ENCODE data around the gene LPO. TPM values are rescaled to one million over a fixed set of nuclear protein-coding genes. Genes with fewer than 3 reads are reported as not detected.

LPO gene
- total RNA-seq, 1 donor from 2014 or later = not detected

DNA sequence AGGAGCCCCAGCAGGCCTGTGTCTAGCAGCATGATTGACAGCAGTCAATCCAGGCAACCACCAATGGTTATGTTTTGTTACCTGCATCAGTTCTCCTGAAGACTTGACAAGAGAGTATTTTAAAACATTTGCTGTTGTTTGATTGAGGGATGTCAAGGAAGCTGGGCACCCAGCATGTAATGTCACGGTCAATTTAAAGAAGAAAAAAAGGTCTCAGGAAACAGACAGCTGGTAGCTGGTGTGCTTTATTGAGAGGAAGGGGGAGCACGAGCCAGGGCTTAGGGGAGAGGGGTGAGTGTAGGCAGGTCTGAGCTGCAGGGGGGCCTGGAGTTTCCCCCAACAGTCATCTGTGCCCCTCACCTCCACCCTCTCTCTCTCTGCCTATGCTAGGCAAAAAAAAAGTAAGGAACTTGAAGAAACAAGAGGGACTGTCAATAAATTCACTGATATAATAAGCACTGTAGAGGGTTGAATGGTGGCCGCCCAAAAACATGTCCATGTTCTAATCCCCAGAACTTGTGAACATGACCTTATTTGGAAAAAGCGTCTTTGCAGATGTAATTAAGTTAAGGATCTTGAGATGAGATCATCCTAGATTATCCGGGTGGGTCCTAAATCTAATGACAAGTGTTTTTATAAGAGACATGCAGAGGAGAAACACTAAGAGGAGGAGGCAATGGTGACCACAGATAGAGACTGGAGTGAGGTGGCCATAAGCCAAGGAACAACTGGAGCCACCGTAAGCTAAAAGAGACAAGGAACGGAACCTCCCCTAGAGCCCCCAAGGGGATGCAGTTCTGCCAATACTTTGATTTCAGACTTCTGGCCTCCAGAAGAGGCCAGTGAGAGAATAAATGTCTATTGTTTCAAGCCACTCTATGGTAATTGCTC is 75.7 kb downstream of the LPO start:
- H3K4me1 Mint-ChIP-seq = peaks cover 15% of the 10 kb centered on the region
- intact Hi-C loops (cut with micrococcal nuclease) = no loop called here
- H3K27me3 Mint-ChIP-seq = no peaks in the 10 kb centered on the region
- H3K4me3 Mint-ChIP-seq = no peak overlapping the region
- no peaks in the 10 kb centered on the region for H3K9me3 Mint-ChIP-seq
- CTCF ChIA-PET = interaction anchor here (1.0 to 4.7 kb wide), 6 partner anchors 10 to 691 kb away, joined by 3 to 103 read pairs (median 7); partner anchors contain the start of gene RNF43
- no peaks in the 10 kb centered on the region for H3K36me3 Mint-ChIP-seq (ENCODE audit: low read depth)
- TF ChIP-seq, protein P1, sequence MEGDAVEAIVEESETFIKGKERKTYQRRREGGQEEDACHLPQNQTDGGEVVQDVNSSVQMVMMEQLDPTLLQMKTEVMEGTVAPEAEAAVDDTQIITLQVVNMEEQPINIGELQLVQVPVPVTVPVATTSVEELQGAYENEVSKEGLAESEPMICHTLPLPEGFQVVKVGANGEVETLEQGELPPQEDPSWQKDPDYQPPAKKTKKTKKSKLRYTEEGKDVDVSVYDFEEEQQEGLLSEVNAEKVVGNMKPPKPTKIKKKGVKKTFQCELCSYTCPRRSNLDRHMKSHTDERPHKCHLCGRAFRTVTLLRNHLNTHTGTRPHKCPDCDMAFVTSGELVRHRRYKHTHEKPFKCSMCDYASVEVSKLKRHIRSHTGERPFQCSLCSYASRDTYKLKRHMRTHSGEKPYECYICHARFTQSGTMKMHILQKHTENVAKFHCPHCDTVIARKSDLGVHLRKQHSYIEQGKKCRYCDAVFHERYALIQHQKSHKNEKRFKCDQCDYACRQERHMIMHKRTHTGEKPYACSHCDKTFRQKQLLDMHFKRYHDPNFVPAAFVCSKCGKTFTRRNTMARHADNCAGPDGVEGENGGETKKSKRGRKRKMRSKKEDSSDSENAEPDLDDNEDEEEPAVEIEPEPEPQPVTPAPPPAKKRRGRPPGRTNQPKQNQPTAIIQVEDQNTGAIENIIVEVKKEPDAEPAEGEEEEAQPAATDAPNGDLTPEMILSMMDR (IDR thresholded peaks at IDR 0.05) = no peak
- H3K27ac Mint-ChIP-seq = no peak overlapping the region
- DNase-seq (no peak), ATAC-seq (ENCODE audit: low read depth) (no peak)
- POLR2A ChIA-PET = interaction anchor here (0.6 to 27.9 kb wide), 6 partner anchors 13 to 691 kb away, joined by 3 to 3007 read pairs (median 6); partner anchors contain the start of gene TSPOAP1

DNA sequence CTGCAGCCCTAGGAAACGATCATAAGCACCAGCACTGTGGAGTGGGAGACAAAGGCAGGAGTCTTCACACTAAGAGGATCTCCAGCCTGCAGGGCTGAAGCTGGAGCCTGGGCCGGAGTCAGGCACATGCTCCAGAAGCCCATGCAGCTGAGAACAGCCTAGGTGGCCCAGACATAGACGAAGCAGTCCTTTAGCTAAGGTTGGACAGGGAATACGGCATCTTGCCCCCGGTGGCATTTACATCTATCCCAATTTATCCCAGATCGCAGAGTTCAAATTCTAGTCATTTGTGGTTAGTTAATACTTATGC is 76.3 kb downstream of the LPO start:
- POLR2A ChIA-PET = interaction anchor here (1.0 to 27.9 kb wide), 3 partner anchors 12 to 103 kb away, joined by 3 to 3007 read pairs (median 130); partner anchors contain the start of gene TSPOAP1
- TF ChIP-seq, protein P1 (IDR thresholded peaks at IDR 0.05) = no peak
- CTCF ChIA-PET = interaction anchor here (1.0 to 4.7 kb wide), 5 partner anchors 11 to 191 kb away, joined by 3 to 103 read pairs (median 8); partner anchors contain the start of gene RNF43
- no peak overlapping the region for H3K4me3 Mint-ChIP-seq
- H3K27ac Mint-ChIP-seq = no peak overlapping the region
- no peaks in the 10 kb centered on the region for H3K36me3 Mint-ChIP-seq (ENCODE audit: low read depth)
- peaks cover 15% of the 10 kb centered on the region for H3K4me1 Mint-ChIP-seq
- H3K27me3 Mint-ChIP-seq = no peaks in the 10 kb centered on the region
- intact Hi-C loops (cut with micrococcal nuclease) = no loop called here
- no peak for DNase-seq
- no peak for ATAC-seq (ENCODE audit: low read depth)
- H3K9me3 Mint-ChIP-seq = no peaks in the 10 kb centered on the region

DNA sequence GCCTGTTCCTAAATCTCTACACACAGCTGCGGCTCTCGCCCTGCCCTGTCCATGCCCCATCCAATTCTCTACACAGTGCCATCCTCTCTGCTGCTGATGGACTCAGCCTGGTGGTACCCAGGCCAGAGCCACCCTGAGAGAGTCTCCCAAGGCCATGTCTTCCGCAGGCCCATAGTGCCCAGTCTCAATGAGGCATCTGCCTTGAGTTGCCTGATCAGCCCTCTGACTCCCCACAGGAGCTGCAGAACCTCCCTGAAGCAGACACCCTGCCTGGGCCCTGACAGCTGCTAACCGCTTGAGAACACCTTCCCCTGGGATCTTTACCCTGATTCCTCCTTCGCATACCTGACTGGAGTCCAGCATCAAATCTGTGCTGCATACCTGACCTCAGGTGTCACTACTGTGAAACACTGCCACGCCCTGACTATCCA is 76.9 kb downstream of the LPO start:
- no peak overlapping the region for H3K27ac Mint-ChIP-seq
- CTCF ChIA-PET = interaction anchor here (1.0 to 4.7 kb wide), 9 partner anchors 11 to 190 kb away, joined by 3 to 129 read pairs (median 12); partner anchors contain the start of genes RNF43 and SUPT4H1

DNA sequence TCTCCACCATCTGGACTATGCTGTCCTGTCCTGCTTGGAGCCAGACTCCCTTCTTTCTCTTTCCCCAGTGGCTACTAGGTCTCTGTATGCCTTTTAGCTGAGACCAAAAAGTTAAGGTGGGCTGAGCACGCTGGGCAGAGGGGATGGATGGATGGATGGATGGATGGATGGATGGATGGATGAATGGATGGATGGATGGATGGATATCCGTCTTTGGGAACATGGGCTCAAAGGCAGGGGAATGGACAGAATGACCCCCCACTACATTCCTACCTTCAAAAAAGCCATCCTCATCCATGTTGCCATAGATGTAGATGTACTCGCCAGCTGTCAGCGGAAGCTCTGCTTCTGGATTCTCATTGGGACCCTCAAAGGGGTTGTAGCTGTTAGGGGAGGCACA is 77.4 kb downstream of the LPO start:
- Mint-ChIP-seq H3K4me1 (peaks cover 15% of the 10 kb centered on the region), H3K27ac (no peak overlapping the region), H3K4me3 (no peak overlapping the region), H3K9me3 (no peaks in the 10 kb centered on the region), H3K27me3 (no peaks in the 10 kb centered on the region), H3K36me3 (ENCODE audit: low read depth) (no peaks in the 10 kb centered on the region)
- TF ChIP-seq, protein P1 (IDR thresholded peaks at IDR 0.05) = no peak
- ChIA-PET CTCF (interaction anchor here (1.4 to 4.7 kb wide), 7 partner anchors 12 to 132 kb away, joined by 3 to 129 read pairs (median 42); partner anchors contain the start of genes RNF43 and SUPT4H1), POLR2A (interaction anchor here (4.1 to 27.9 kb wide), 3 partner anchors 11 to 38 kb away, joined by 94 to 3007 read pairs (median 130); partner anchors contain the start of genes SUPT4H1 and TSPOAP1)
- ATAC-seq (ENCODE audit: low read depth) (no peak), DNase-seq (no peak)
- intact Hi-C loops (cut with micrococcal nuclease) = no loop called here

More for the DNA sequence above, 76.9 kb downstream of the LPO start:
- TF ChIP-seq, protein P1 (IDR thresholded peaks at IDR 0.05) = no peak
- intact Hi-C loops (cut with micrococcal nuclease) = no loop called here
- POLR2A ChIA-PET = interaction anchor here (1.0 to 27.9 kb wide), 4 partner anchors 12 to 102 kb away, joined by 3 to 3007 read pairs (median 112); partner anchors contain the start of genes SUPT4H1 and TSPOAP1
- Mint-ChIP-seq H3K4me1 (peaks cover 15% of the 10 kb centered on the region), H3K36me3 (ENCODE audit: low read depth) (no peaks in the 10 kb centered on the region), H3K9me3 (no peaks in the 10 kb centered on the region), H3K27me3 (no peaks in the 10 kb centered on the region), H3K4me3 (no peak overlapping the region)
- ATAC-seq (ENCODE audit: low read depth) (no peak), DNase-seq (no peak)

Data from activated B cell treated with CpG ODN at 0.5 μM for 24 hours (primary cell).